GM21737 (cell line): Measurements from ENCODE around the gene ZAP70.

ENCODE experiments used
- ATAC-seq: cut with Tn5 transposase; IDR thresholded peaks from one replicate; pipeline ENCODE4 v1.9.1; 2021; ENCODE audit warnings: mild to moderate bottlenecking, moderate library complexity; ENCODE audit not compliant: unreplicated experiment

ZAP70 gene

GRCh38 chr2:97732436-97733340 is 19.3 kb downstream of the ZAP70 start:
- no peak for ATAC-seq

- ATAC-seq: no peak
Measured at GRCh38 chr2:97733341-97734035, 20.1 kb downstream of the ZAP70 start.

GRCh38 chr2:97734061-97735051 is 21.0 kb downstream of the ZAP70 start:
- ATAC-seq: no peak

GRCh38 chr2:97735161-97735561 is 21.8 kb downstream of the ZAP70 start:
- ATAC-seq: no peak

- no peak for ATAC-seq
Measured at GRCh38 chr2:97736185-97736584, 22.8 kb downstream of the ZAP70 start.

- ATAC-seq: no peak
Measured at GRCh38 chr2:97736608-97737330, 23.4 kb downstream of the ZAP70 start.

- ATAC-seq: no peak
Measured at GRCh38 chr2:97737421-97738178, 24.2 kb downstream of the ZAP70 start.

- ATAC-seq: no peak
Measured at GRCh38 chr2:97738179-97739019, 25.0 kb downstream of the ZAP70 start.

GRCh38 chr2:97739020-97739892 is 25.9 kb downstream of the ZAP70 start:
- no peak for ATAC-seq

GRCh38 chr2:97739893-97740245 is 26.5 kb downstream of the ZAP70 start:
- ATAC-seq: no peak

GRCh38 chr2:97740590-97741182 is 27.3 kb downstream of the ZAP70 start:
- no peak for ATAC-seq

GRCh38 chr2:97741251-97741650 is 27.9 kb downstream of the ZAP70 start:
- no peak for ATAC-seq

GRCh38 chr2:97741686-97742085 is 28.3 kb downstream of the ZAP70 start:
- no peak for ATAC-seq

GRCh38 chr2:97742381-97742847 is 29.0 kb downstream of the ZAP70 start:
- ATAC-seq: no peak

- ATAC-seq: no peak
Measured at GRCh38 chr2:97743913-97744312, 30.5 kb downstream of the ZAP70 start.

- no peak for ATAC-seq
Measured at GRCh38 chr2:97745474-97746174, 32.2 kb downstream of the ZAP70 start.

GRCh38 chr2:97747285-97747684 is 33.9 kb downstream of the ZAP70 start:
- ATAC-seq: no peak
